ENCODE measurements around the gene MEIS2.

Gene MEIS2

GRCh38 chr15:37050345-37050744 is 50.0 kb downstream of the MEIS2 start:
- no peak for DNase-seq (ENCODE audit: low read depth)
- no peak overlapping the region for H3K4me3 ChIP-seq (ENCODE audit: low read depth, low read length)
- no peak for TF ChIP-seq MYC (IDR thresholded peaks at IDR 0.05; ENCODE audit: low read depth, low read length)
- TF ChIP-seq, protein P1, sequence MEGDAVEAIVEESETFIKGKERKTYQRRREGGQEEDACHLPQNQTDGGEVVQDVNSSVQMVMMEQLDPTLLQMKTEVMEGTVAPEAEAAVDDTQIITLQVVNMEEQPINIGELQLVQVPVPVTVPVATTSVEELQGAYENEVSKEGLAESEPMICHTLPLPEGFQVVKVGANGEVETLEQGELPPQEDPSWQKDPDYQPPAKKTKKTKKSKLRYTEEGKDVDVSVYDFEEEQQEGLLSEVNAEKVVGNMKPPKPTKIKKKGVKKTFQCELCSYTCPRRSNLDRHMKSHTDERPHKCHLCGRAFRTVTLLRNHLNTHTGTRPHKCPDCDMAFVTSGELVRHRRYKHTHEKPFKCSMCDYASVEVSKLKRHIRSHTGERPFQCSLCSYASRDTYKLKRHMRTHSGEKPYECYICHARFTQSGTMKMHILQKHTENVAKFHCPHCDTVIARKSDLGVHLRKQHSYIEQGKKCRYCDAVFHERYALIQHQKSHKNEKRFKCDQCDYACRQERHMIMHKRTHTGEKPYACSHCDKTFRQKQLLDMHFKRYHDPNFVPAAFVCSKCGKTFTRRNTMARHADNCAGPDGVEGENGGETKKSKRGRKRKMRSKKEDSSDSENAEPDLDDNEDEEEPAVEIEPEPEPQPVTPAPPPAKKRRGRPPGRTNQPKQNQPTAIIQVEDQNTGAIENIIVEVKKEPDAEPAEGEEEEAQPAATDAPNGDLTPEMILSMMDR (IDR thresholded peaks at IDR 0.05; ENCODE audit: low read depth, low read length): no peak
- TF ChIP-seq MAX (IDR thresholded peaks at IDR 0.05; ENCODE audit: low read depth, low read length): no peak
- TF ChIP-seq POLR2A (IDR thresholded peaks at IDR 0.05; ENCODE audit: extremely low read depth, insufficient read length): no peak

DNA sequence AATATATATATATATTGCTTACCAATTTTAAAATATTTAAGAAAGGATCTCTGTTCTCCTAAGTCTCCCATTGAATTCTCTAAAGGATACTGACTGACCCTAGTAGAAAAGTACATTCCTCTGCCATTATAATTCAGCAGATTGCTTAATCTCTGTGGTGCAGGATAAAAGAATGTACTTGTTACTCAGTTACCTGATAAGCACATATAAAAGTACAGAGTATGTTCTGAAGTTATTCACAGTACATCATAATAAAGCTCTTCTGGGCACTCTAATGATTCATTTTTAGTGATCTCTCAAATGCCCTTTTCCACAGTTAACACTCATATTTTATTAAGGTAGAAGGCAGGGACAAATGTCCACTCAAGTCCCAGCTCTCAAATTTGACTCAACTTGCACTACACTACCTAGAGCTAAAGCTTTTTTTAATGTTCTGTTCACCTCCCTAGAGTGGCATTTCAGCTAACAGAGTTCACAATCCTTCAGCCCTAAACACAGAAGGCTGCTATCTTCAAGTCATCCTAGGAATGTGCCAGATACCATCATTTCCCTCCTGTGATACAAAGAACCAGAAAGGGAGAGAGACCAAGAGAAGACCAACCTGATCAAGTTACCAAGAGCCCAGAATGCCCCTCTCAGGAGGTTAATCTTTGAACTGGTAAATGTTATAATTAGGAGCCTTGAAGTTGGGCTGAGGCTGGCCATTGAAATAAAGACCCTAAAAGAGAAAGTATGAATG is 53.3 kb downstream of the MEIS2 start:
- no peak overlapping the region for H3K4me3 ChIP-seq (ENCODE audit: low read depth, low read length)
- DNase-seq (ENCODE audit: low read depth): no peak
- TF ChIP-seq, protein P1 (IDR thresholded peaks at IDR 0.05; ENCODE audit: low read depth, low read length): no peak
- TF ChIP-seq MAX (IDR thresholded peaks at IDR 0.05; ENCODE audit: low read depth, low read length): no peak
- no peak for TF ChIP-seq POLR2A (IDR thresholded peaks at IDR 0.05; ENCODE audit: extremely low read depth, insufficient read length)
- TF ChIP-seq MYC (IDR thresholded peaks at IDR 0.05; ENCODE audit: low read depth, low read length): no peak

DNA sequence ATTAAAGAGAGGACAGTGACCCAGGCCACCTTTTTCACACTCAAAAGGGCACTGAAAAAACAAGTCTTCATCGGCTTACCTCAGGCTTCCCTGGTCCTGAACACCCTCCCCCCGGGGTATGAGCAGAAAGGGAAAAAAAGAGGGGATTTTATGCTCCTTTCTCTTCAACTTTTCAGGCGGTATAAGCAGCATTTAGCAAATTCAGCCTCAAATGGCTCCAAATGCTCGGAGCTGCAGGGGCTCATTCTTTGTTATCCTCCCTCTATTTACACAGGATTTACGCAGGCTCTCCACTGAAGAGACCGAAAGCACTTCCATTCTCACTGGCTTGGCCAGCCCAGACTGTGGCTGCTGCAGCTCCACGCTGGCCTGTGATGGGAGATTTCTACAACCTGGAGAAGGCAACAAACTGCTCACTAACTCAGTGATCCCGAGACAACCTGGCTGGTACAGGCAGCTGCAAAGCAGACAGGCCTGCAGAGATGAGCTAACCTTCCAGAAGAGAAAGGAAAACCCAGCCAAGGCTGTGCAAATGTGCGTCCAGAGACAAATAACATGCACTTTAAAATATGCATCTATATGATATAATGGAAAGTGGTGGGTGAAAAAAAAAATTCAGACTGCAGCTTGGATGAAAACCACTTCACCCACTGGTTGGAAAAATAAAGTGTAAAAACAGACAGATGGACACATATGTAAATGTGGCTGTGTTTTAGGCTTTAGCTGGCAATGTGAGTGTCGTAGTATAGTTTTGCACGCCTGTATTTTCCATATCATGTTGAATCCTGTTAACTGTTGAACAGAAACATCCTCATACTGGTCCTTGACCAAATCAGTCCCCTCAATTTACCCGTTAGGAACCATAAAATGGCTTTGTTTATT is 54.2 kb downstream of the MEIS2 start:
- no peak for DNase-seq (ENCODE audit: low read depth)
- H3K4me3 ChIP-seq (ENCODE audit: low read depth, low read length): no peak overlapping the region
- TF ChIP-seq MAX (IDR thresholded peaks at IDR 0.05; ENCODE audit: low read depth, low read length) (no peak), POLR2A (IDR thresholded peaks at IDR 0.05; ENCODE audit: extremely low read depth, insufficient read length) (no peak), MYC (IDR thresholded peaks at IDR 0.05; ENCODE audit: low read depth, low read length) (no peak)
- TF ChIP-seq, protein P1 (IDR thresholded peaks at IDR 0.05; ENCODE audit: low read depth, low read length): no peak

GRCh38 chr15:37044915-37045648 is 55.3 kb downstream of the MEIS2 start:
- TF ChIP-seq MAX (IDR thresholded peaks at IDR 0.05; ENCODE audit: low read depth, low read length): no peak
- TF ChIP-seq MYC (IDR thresholded peaks at IDR 0.05; ENCODE audit: low read depth, low read length): no peak
- TF ChIP-seq, protein P1 (IDR thresholded peaks at IDR 0.05; ENCODE audit: low read depth, low read length): no peak
- TF ChIP-seq POLR2A (IDR thresholded peaks at IDR 0.05; ENCODE audit: extremely low read depth, insufficient read length): no peak
- H3K4me3 ChIP-seq (ENCODE audit: low read depth, low read length): no peak overlapping the region

GRCh38 chr15:37041836-37042235 is 58.5 kb downstream of the MEIS2 start:
- H3K4me3 ChIP-seq (ENCODE audit: low read depth, low read length): no peak overlapping the region
- no peak for TF ChIP-seq MAX (IDR thresholded peaks at IDR 0.05; ENCODE audit: low read depth, low read length)
- no peak for TF ChIP-seq POLR2A (IDR thresholded peaks at IDR 0.05; ENCODE audit: extremely low read depth, insufficient read length)
- TF ChIP-seq, protein P1 (IDR thresholded peaks at IDR 0.05; ENCODE audit: low read depth, low read length): no peak
- TF ChIP-seq MYC (IDR thresholded peaks at IDR 0.05; ENCODE audit: low read depth, low read length): no peak
- DNase-seq (ENCODE audit: low read depth): no peak

More at GRCh38 chr15:37044915-37045648, 55.3 kb downstream of the MEIS2 start:
- DNase-seq (ENCODE audit: low read depth): no peak

All from NB4 (cell line).